ENCODE data around the gene CDK19.

DNA sequence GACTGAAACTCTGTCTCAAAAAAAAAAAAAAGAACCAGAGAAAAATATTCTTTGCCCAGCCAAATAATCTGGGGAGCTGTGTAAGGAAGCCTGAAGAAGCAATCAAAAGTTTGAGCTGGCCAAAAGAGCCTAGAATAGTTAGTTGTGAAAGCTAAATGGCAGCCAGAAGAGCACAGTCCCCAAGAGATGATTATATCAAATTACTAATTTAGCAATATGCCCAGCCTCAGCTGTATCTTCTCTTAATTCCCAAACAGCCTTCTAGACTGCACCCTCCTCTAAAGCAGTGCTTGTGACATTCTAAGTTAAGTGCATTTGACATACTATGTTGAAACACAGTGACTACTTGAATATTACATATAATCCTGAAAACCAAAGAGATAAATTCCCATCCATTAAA is 38.9 kb downstream of the CDK19 start:
- TF ChIP-seq, protein P1, sequence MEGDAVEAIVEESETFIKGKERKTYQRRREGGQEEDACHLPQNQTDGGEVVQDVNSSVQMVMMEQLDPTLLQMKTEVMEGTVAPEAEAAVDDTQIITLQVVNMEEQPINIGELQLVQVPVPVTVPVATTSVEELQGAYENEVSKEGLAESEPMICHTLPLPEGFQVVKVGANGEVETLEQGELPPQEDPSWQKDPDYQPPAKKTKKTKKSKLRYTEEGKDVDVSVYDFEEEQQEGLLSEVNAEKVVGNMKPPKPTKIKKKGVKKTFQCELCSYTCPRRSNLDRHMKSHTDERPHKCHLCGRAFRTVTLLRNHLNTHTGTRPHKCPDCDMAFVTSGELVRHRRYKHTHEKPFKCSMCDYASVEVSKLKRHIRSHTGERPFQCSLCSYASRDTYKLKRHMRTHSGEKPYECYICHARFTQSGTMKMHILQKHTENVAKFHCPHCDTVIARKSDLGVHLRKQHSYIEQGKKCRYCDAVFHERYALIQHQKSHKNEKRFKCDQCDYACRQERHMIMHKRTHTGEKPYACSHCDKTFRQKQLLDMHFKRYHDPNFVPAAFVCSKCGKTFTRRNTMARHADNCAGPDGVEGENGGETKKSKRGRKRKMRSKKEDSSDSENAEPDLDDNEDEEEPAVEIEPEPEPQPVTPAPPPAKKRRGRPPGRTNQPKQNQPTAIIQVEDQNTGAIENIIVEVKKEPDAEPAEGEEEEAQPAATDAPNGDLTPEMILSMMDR (IDR thresholded peaks at IDR 0.05): no peak
- no peak for TF ChIP-seq ZFX (IDR thresholded peaks at IDR 0.05; ENCODE audit: borderline replicate concordance)

Data from 22Rv1 (cell line).